OCI-M2 (cell line): ENCODE data around the gene SLC22A31.

Source experiments
- DNase-seq: peaks from one replicate; lab custom pipeline; 2025; ENCODE audit not compliant: unreplicated experiment; lab: John Stamatoyannopoulos, UW

The SLC22A31 gene

DNA sequence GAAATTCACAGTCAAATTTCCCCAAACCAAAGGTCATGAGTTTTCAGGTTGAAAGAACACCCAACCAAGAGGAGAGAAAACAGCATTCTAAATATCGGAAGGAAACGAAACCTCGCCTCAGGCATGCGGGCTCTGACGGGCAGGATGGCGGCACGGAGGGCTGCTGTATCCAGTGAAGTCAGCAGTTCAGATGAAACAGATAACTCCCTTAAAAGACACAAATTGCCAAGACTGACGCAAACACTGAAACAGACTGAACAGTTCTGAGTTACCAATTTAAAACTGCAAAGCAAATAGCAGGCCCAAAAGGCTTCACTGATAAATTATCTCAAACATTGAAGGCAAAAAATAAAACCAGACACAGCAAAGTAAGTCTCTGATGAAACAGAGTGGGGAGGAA lies 49.4 kb downstream of the SLC22A31 start:
- no peak for DNase-seq

DNA sequence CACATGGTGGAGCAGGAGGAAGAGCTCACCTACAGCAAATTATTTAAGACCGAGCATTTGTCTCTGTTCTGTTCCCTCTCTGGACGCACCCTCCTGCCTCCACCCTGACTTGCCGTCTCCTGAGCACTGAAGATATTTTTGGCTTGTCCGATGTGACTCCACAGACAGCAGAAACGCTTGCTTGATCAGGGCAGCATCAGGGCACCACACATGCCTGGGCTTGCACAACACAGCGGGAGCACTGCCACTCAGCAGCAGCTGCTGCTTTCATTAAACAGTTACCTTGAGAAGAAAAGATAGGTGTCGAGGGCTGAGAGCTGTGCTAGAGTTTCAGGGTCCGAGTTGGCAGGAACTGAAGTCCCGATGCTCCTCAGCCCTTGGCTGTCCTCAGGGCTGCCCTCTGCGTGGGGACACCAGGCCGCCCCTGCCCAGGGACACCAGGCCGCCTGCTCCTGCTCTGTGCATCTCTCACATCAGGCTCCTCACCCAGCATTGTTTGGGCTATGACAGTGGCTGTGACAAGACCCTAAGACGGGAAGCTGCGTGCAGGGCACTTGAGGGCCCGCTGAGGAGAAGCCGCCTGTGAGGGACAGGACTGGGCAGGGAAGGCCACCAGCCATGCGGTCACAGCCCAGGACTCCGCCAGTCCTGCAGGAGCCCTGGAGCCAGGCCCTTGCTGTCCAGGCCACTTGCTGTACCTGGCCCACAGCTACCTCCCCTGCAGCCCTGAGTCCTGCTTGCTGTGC lies 50.1 kb downstream of the SLC22A31 start:
- no peak for DNase-seq

DNA sequence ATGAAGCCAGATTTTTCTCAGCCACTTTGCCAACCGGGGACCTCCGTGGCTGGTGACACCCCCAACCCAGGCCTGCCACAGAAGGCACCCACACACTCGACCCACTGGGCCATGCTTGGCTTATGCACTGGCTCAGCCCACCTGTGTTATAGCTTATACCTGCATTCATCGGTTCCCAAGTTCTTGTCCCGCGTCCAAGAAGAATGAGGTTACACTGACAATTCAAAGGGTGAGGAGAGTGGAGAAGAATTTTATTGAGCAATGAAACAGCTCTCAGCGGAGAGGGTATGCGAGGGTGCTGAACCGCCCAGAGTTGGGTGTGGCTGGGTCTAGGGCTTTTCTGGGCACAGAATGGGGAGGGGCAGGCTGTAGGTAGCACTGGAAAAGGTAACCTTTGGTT lies 51.0 kb downstream of the SLC22A31 start:
- DNase-seq = no peak

DNA sequence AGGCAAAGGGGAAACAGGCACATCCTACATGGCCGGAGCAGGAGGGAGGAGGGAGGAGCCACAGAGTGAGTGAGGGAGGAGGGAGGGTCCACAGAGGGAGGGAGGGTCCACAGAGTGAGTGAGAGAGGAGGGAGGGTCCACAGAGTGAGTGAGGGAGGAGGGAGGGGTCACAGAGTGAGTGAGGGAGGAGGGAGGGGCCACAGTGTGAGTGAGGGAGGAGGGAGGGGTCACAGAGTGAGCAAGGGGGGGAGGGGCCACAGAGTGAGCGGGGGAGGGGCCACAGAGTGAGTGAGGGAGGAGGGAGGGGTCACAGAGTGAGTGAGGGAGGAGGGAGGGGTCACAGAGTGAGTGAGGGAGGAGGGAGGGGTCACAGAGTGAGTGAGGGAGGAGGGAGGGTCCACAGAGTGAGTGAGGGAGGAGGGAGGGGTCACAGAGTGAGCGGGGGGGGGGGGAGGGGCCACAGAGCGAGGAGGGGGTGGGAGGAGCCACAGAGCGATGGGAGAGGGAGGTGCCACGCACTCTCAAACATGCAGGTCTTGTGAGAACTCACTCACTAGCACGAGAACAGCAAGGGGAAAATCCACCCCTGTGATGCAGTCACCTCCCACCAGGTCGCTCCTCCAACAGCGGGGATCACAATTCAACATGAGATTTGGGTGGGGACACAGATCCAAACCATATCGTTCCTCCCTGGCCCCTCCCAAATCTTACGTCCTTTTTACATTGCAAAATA lies 53.1 kb downstream of the SLC22A31 start:
- no peak for DNase-seq

- no peak for DNase-seq
These were observed 53.9 kb downstream of the SLC22A31 start for GRCh38 chr16:89146211-89147005.
